Activated CD4-positive, alpha-beta T cell treated with anti-CD3 and anti-CD28 coated beads, Interleukin-2, amount 50 U/mL, for 24 hours (primary cell): ENCODE data around the gene SEC31A.
"Not testable (repeated sequence)": the region's sequence is repeated elsewhere in the genome, so short reads cannot be mapped to it uniquely, and the experiment has no call there.

Experiments used
- DNase-seq, 2 donors: peaks; one replicate each; pipeline ENCODE4 v3.0.0-alpha.2; 2020; ENCODE audit warnings: low read depth in 1 of 2, low spot score in 1 of 2

Gene SEC31A

GRCh38 chr4:82850684-82851083, 40.3 kb downstream of the SEC31A start:
- DNase-seq = no peak

- DNase-seq = no peak
These were observed 42.2 kb downstream of the SEC31A start for GRCh38 chr4:82848706-82849105.

- no peak for DNase-seq
These were observed 48.4 kb downstream of the SEC31A start for GRCh38 chr4:82842593-82842992.

GRCh38 chr4:82839624-82840023, 51.3 kb downstream of the SEC31A start:
- no peak for DNase-seq

- no peak for DNase-seq
These were observed 57.1 kb downstream of the SEC31A start for GRCh38 chr4:82833696-82834313.

GRCh38 chr4:82833060-82833459, 57.9 kb downstream of the SEC31A start:
- DNase-seq = not testable (repeated sequence)

- DNase-seq = no peak
These were observed 65.5 kb downstream of the SEC31A start for GRCh38 chr4:82825425-82825824.

GRCh38 chr4:82823062-82823461, 67.9 kb downstream of the SEC31A start:
- DNase-seq = no peak

GRCh38 chr4:82820689-82821088, 70.3 kb downstream of the SEC31A start:
- no peak for DNase-seq

- no peak for DNase-seq
These were observed 72.0 kb downstream of the SEC31A start for GRCh38 chr4:82818664-82819662.

GRCh38 chr4:82816874-82817273, 74.1 kb downstream of the SEC31A start:
- not testable (repeated sequence) for DNase-seq

GRCh38 chr4:82814034-82814433, 76.9 kb downstream of the SEC31A start:
- DNase-seq = no peak

GRCh38 chr4:82811838-82812341, 79.1 kb downstream of the SEC31A start:
- no peak for DNase-seq

- DNase-seq = no peak
These were observed 79.6 kb downstream of the SEC31A start for GRCh38 chr4:82811392-82811791.

GRCh38 chr4:82810176-82810575, 80.8 kb downstream of the SEC31A start:
- no peak for DNase-seq

- no peak for DNase-seq
These were observed 81.3 kb downstream of the SEC31A start for GRCh38 chr4:82809619-82810018.

GRCh38 chr4:82803746-82804145, 87.2 kb downstream of the SEC31A start:
- DNase-seq = no peak

GRCh38 chr4:82802911-82803310, 88.0 kb downstream of the SEC31A start:
- DNase-seq = no peak

GRCh38 chr4:82801910-82802521, 88.9 kb downstream of the SEC31A start:
- no peak for DNase-seq

GRCh38 chr4:82799006-82799881, 91.7 kb downstream of the SEC31A start:
- no peak for DNase-seq
